Ascending aorta (tissue), 2 donors: ENCODE results near the gene ITM2B. TPM values are rescaled to one million over a fixed set of nuclear protein-coding genes. Genes with fewer than 3 reads are reported as not detected.
"Not testable (repeated sequence)": the region's sequence is repeated elsewhere in the genome, so short reads cannot be mapped to it uniquely, and the experiment has no call there.

Source experiments
- DNase-seq, 2 donors: peaks; one replicate each; pipeline ENCODE4 v3.0.0-alpha.2; 2019; ENCODE audit warnings: low spot score in 2 of 2
- H3K27ac ChIP-seq, 2 donors: fragments of 200-600 bp; sonication (generic); one replicate each; pipeline ENCODE4 v1.5.1; 2016 to 2017; ENCODE audit warnings: mild to moderate bottlenecking in 1 of 2
- H3K27me3 ChIP-seq: fragments of 200-600 bp; sonication (generic); one replicate; pipeline ENCODE4 v1.5.1; 2017
- H3K36me3 ChIP-seq, 2 donors: fragments of 200-600 bp; sonication (generic); one replicate each; pipeline ENCODE4 v1.5.1; 2016
- H3K4me1 ChIP-seq, 2 donors: fragments of 200-600 bp; sonication (generic); one replicate each; pipeline ENCODE4 v1.5.1; 2016 to 2017; ENCODE audit warnings: mild to moderate bottlenecking in 1 of 2
- H3K4me3 ChIP-seq, 2 donors: fragments of 200-600 bp; sonication (generic); one replicate each; pipeline ENCODE4 v1.5.1; 2016 to 2017; ENCODE audit warnings: mild to moderate bottlenecking in 1 of 2
- H3K9me3 ChIP-seq, 2 donors: fragments of 200-600 bp; sonication (generic); one replicate each; pipeline ENCODE4 v1.5.1; 2016
- CTCF ChIP-seq, 3 experiments: fragments of 200-600 bp in 2 of 3; fragments of 450-650 bp in 1 of 3; sonication (generic) in 2 of 3; IDR thresholded peaks; one replicate each; pipeline ENCODE4 v1.5.1; 2016 to 2019; ENCODE audit warnings: antibody characterized with exemption in 3 of 3, mild to moderate bottlenecking in 1 of 3, moderate library complexity in 1 of 3
- intact Hi-C: fragments of 100-400 bp; cut with DNase I; formaldehyde crosslinking; loops from one replicate; pipeline ENCODE4 v1.15.1; 2023
- total RNA-seq: library from RNA; depleted of rRNA; stranded (reverse); fragments of >200 nt; gene quantifications from one replicate; pipeline ENCODE4 v1.1.0, GENCODE V29; 2016

ITM2B gene
- total RNA-seq, 1 donor from 2014 or later, result 345 TPM

GRCh38 chr13:48236528-48237353 lies 3.7 kb downstream of the ITM2B start:
- Histone ChIP-seq H3K27ac (peak overlapping the region in 1 of 2 donors; percentile 100), H3K4me1 (peaks cover 10 to 24% of the 10 kb centered on the region in 2 donors), H3K9me3 (no peaks in the 10 kb centered on the region)

GRCh38 chr13:48239369-48239768 lies 6.4 kb downstream of the ITM2B start:
- H3K27ac ChIP-seq, DNase-seq, H3K4me3 ChIP-seq, H3K27me3 ChIP-seq, H3K9me3 ChIP-seq, H3K36me3 ChIP-seq: not testable (repeated sequence)
- intact Hi-C loops, result loop anchor here (10.0 kb wide), 3 partner anchors 165 to 1205 kb away; partner anchors contain the start of genes CAB39L, FNDC3A and SETDB2
- peaks cover 10 to 24% of the 10 kb centered on the region in 2 donors for H3K4me1 ChIP-seq

More at GRCh38 chr13:48236528-48237353, 3.7 kb downstream of the ITM2B start:
- Histone ChIP-seq H3K36me3 (peaks cover 0 to 9% of the 10 kb centered on the region in 2 donors), H3K4me3 (peak overlapping the region; percentile 99 to 100), H3K27me3 (no peaks in the 10 kb centered on the region)
- intact Hi-C loops, result loop anchor here (10.0 kb wide), 3 partner anchors 168 to 1208 kb away; partner anchors contain the start of genes CAB39L, FNDC3A and SETDB2
- no peak for TF ChIP-seq CTCF (IDR thresholded peaks at IDR 0.05)
- no peak for DNase-seq

- intact Hi-C loops, result no loop called here
- TF ChIP-seq CTCF (IDR thresholded peaks at IDR 0.05), result no peak
- H3K27me3 ChIP-seq, result no peaks in the 10 kb centered on the region
- no peaks in the 10 kb centered on the region for H3K9me3 ChIP-seq
- no peak overlapping the region for H3K4me3 ChIP-seq
- H3K4me1 ChIP-seq, result peaks cover 4 to 23% of the 10 kb centered on the region in 2 donors
- no peak overlapping the region for H3K27ac ChIP-seq
- peaks cover 0 to 9% of the 10 kb centered on the region in 2 donors for H3K36me3 ChIP-seq
- no peak for DNase-seq
Observed at GRCh38 chr13:48241651-48242050, 8.6 kb downstream of the ITM2B start.

GRCh38 chr13:48242677-48243076 lies 9.7 kb downstream of the ITM2B start:
- H3K36me3 ChIP-seq, result peaks cover 0 to 9% of the 10 kb centered on the region in 2 donors
- DNase-seq, result no peak
- H3K27me3 ChIP-seq, result no peaks in the 10 kb centered on the region
- no peak for TF ChIP-seq CTCF (IDR thresholded peaks at IDR 0.05)
- H3K4me1 ChIP-seq, result peaks cover 4 to 15% of the 10 kb centered on the region in 2 donors
- no peaks in the 10 kb centered on the region for H3K9me3 ChIP-seq
- H3K4me3 ChIP-seq, result no peak overlapping the region
- intact Hi-C loops, result no loop called here
- H3K27ac ChIP-seq, result no peak overlapping the region

- DNase-seq, result no peak
- Histone ChIP-seq H3K4me3 (no peak overlapping the region), H3K36me3 (peaks cover 0 to 9% of the 10 kb centered on the region in 2 donors), H3K27ac (no peak overlapping the region), H3K4me1 (peaks cover 4 to 16% of the 10 kb centered on the region in 2 donors), H3K27me3 (no peaks in the 10 kb centered on the region), H3K9me3 (no peaks in the 10 kb centered on the region)
- no peak for TF ChIP-seq CTCF (IDR thresholded peaks at IDR 0.05)
- intact Hi-C loops, result no loop called here
Observed at GRCh38 chr13:48244159-48244558, 11.2 kb downstream of the ITM2B start.

- no peaks in the 10 kb centered on the region for H3K9me3 ChIP-seq
- intact Hi-C loops, result no loop called here
- H3K36me3 ChIP-seq, result no peaks in the 10 kb centered on the region
- no peaks in the 10 kb centered on the region for H3K27me3 ChIP-seq
- no peak overlapping the region for H3K4me3 ChIP-seq
- H3K4me1 ChIP-seq, result peaks cover 1 to 19% of the 10 kb centered on the region in 2 donors
- no peak for DNase-seq
- H3K27ac ChIP-seq, result no peak overlapping the region
- no peak for TF ChIP-seq CTCF (IDR thresholded peaks at IDR 0.05)
Observed at GRCh38 chr13:48246102-48246501, 13.1 kb downstream of the ITM2B start.
